HEK293 (cell line): ENCODE data around the gene UPK1A.

Experiments
- CTCF ChIA-PET: fragments of 350-600 bp; formaldehyde crosslinking; extraction: SDS; loops from one replicate; lab custom pipeline; 2021; ENCODE audit warnings: antibody characterized with exemption; lab: Yijun Ruan, JAX
- POLR2A ChIA-PET: fragments of 300-600 bp; formaldehyde crosslinking; extraction: SDS; loops from one replicate; lab custom pipeline; 2020; ENCODE audit warnings: antibody characterized with exemption, inconsistent platforms; lab: Yijun Ruan, JAX
- H3K27ac ChIP-seq: fragments of 200-500 bp; sonication (Bioruptor generic); 2 replicates; pipeline ENCODE4 v1.5.1; 2014; ENCODE audit warnings: low read depth, low read length, control low read depth, inconsistent platforms; ENCODE audit errors: extremely low read depth
- H3K36me3 ChIP-seq, 2 experiments: fragments of 200-500 bp in 1 of 2; sonication (Bioruptor generic) in 1 of 2; 1 replicate in 1 of 2; 2 replicates in 1 of 2; pipeline ENCODE4 v1.5.1; 2014 to 2017; ENCODE audit warnings: inconsistent platforms in 2 of 2, low read length in 2 of 2; ENCODE audit not compliant: control insufficient read depth in 2 of 2, insufficient read depth in 1 of 2
- H3K4me1 ChIP-seq: fragments of 200-500 bp; sonication (Bioruptor generic); 2 replicates; pipeline ENCODE4 v1.5.1; 2014; ENCODE audit warnings: mild to moderate bottlenecking, low read length, inconsistent platforms; ENCODE audit not compliant: control insufficient read depth, insufficient read depth
- H3K4me3 ChIP-seq: 2 replicates; pipeline ENCODE4 v1.5.1; 2011; ENCODE audit warnings: low read depth, mild to moderate bottlenecking, control low read depth, low read length, moderate library complexity
- H3K9me3 ChIP-seq: fragments of 200-500 bp; sonication (Bioruptor generic); 2 replicates; pipeline ENCODE4 v1.5.1; 2014; ENCODE audit warnings: low read depth, low read length, inconsistent platforms; ENCODE audit not compliant: control insufficient read depth, insufficient read depth
- CTCF ChIP-seq: fragments of 450-650 bp; formaldehyde crosslinking; IDR thresholded peaks from 2 replicates; pipeline ENCODE4 v1.5.1; 2016; ENCODE audit warnings: missing biosample characterization, missing genetic modification characterization
- GLI2 ChIP-seq: fragments of 450-650 bp; formaldehyde crosslinking; IDR thresholded peaks from 2 replicates; pipeline ENCODE4; 2017; ENCODE audit warnings: missing biosample characterization, missing genetic modification characterization, low read depth, borderline replicate concordance
- HOXA7 ChIP-seq: sonication (generic); formaldehyde crosslinking; IDR thresholded peaks from 2 replicates; pipeline ENCODE4 v1.8.1; 2022; ENCODE audit warnings: missing genetic modification reagents, borderline replicate concordance
- ZNF133 ChIP-seq: fragments of 450-650 bp; formaldehyde crosslinking; IDR thresholded peaks from 2 replicates; pipeline ENCODE4 v1.5.1; 2016; ENCODE audit warnings: missing biosample characterization, missing genetic modification characterization
- ZNF169 ChIP-seq: fragments of 450-650 bp; formaldehyde crosslinking; IDR thresholded peaks from 2 replicates; pipeline ENCODE4 v1.5.1; 2016; ENCODE audit warnings: missing biosample characterization, missing genetic modification characterization
- ZNF223 ChIP-seq: fragments of 450-650 bp; formaldehyde crosslinking; IDR thresholded peaks from 2 replicates; pipeline ENCODE4 v1.5.1; 2016; ENCODE audit warnings: missing biosample characterization, missing genetic modification characterization
- ZNF362 ChIP-seq: fragments of 450-650 bp; formaldehyde crosslinking; IDR thresholded peaks from 2 replicates; pipeline ENCODE4 v1.5.1; 2016; ENCODE audit warnings: missing biosample characterization, missing genetic modification characterization
- ZNF394 ChIP-seq: fragments of 450-650 bp; formaldehyde crosslinking; IDR thresholded peaks from 2 replicates; pipeline ENCODE4 v1.5.1; 2016; ENCODE audit warnings: missing biosample characterization, missing genetic modification characterization, mild to moderate bottlenecking, moderate library complexity, borderline replicate concordance
- ZNF398 ChIP-seq: fragments of 450-650 bp; formaldehyde crosslinking; IDR thresholded peaks from 2 replicates; pipeline ENCODE4 v1.5.1; 2017; ENCODE audit warnings: missing biosample characterization, missing genetic modification characterization
- ZNF561 ChIP-seq: fragments of 450-650 bp; IDR thresholded peaks from 2 replicates; pipeline ENCODE4 v1.5.1; 2018; ENCODE audit warnings: missing biosample characterization, missing genetic modification characterization, borderline replicate concordance
- ZNF610 ChIP-seq: fragments of 450-650 bp; formaldehyde crosslinking; IDR thresholded peaks from 2 replicates; pipeline ENCODE4 v1.5.1; 2016; ENCODE audit warnings: missing biosample characterization, missing genetic modification characterization, borderline replicate concordance
- ZNF621 ChIP-seq: fragments of 450-650 bp; formaldehyde crosslinking; IDR thresholded peaks from 2 replicates; pipeline ENCODE4 v1.5.1; 2017; ENCODE audit warnings: missing biosample characterization, missing genetic modification characterization
- ZNF670 ChIP-seq: fragments of 450-650 bp; formaldehyde crosslinking; IDR thresholded peaks from 2 replicates; pipeline ENCODE4 v1.5.1; 2016; ENCODE audit warnings: missing biosample characterization, missing genetic modification characterization, low read depth
- ZNF677 ChIP-seq: fragments of 450-650 bp; IDR thresholded peaks from 2 replicates; pipeline ENCODE4 v1.5.0; 2018; ENCODE audit warnings: missing biosample characterization, mild to moderate bottlenecking, missing genetic modification characterization, moderate library complexity
- ZNF707 ChIP-seq: fragments of 450-650 bp; formaldehyde crosslinking; IDR thresholded peaks from 2 replicates; pipeline ENCODE4 v1.5.1; 2016; ENCODE audit warnings: missing biosample characterization, missing genetic modification characterization
- ZNF768 ChIP-seq: fragments of 450-650 bp; formaldehyde crosslinking; IDR thresholded peaks from 2 replicates; pipeline ENCODE4 v1.5.1; 2018; ENCODE audit warnings: missing biosample characterization, mild to moderate bottlenecking, missing genetic modification characterization
- ZNF785 ChIP-seq: fragments of 450-650 bp; formaldehyde crosslinking; IDR thresholded peaks from 2 replicates; pipeline ENCODE4 v1.5.1; 2016; ENCODE audit warnings: missing biosample characterization, missing genetic modification characterization
- ZNF843 ChIP-seq: fragments of 450-650 bp; formaldehyde crosslinking; IDR thresholded peaks from 2 replicates; pipeline ENCODE4 v1.5.1; 2016; ENCODE audit warnings: missing biosample characterization, missing genetic modification characterization
- ZSCAN23 ChIP-seq: fragments of 450-650 bp; formaldehyde crosslinking; IDR thresholded peaks from 2 replicates; pipeline ENCODE4 v1.5.1; 2016; ENCODE audit warnings: missing biosample characterization, missing genetic modification characterization

The UPK1A gene

GRCh38 chr19:35713904-35714495, 47.7 kb downstream of the UPK1A start:
- CTCF ChIA-PET, result interaction anchor here (0.6 to 6.0 kb wide), 9 partner anchors 10 to 360 kb away, joined by 3 to 119 read pairs (median 6); partner anchors contain the start of gene ZBTB32
- Histone ChIP-seq H3K36me3 (no peaks in the 10 kb centered on the region; a peak in 1 of 3 replicates), H3K4me1 (peaks cover 17% of the 10 kb centered on the region), H3K27ac (no peak overlapping the region), H3K9me3 (no peaks in the 10 kb centered on the region), H3K4me3 (no peak overlapping the region)
- POLR2A ChIA-PET, result interaction anchor here (1.1 to 3.9 kb wide), 8 partner anchors 9 to 217 kb away, joined by 3 to 38 read pairs (median 4); partner anchors contain the start of genes LIN37, PSENEN, U2AF1L4 and ZBTB32
- TF ChIP-seq ZNF670 (tag by site-specific recombination), result no peak
- no peak for TF ChIP-seq ZNF561
- TF ChIP-seq ZNF785 (tag by site-specific recombination), result no peak
- TF ChIP-seq ZNF398, result no peak
- TF ChIP-seq ZNF223 (tag by site-specific recombination), result no peak
- TF ChIP-seq ZNF362 (tag by site-specific recombination), result no peak
- TF ChIP-seq ZSCAN23 (tag by site-specific recombination), result no peak
- no peak for TF ChIP-seq GLI2 (tag by site-specific recombination)
- TF ChIP-seq ZNF394, result no peak
- TF ChIP-seq ZNF677 (tag by site-specific recombination), result no peak
- TF ChIP-seq ZNF169 (tag by site-specific recombination), result no peak
- TF ChIP-seq ZNF843 (tag by site-specific recombination), result no peak
- TF ChIP-seq ZNF768 (tag by site-specific recombination), result no peak
- TF ChIP-seq HOXA7, result no peak
- TF ChIP-seq ZNF133, result no peak
- TF ChIP-seq ZNF707 (tag by site-specific recombination), result no peak
- no peak for TF ChIP-seq ZNF621

- TF ChIP-seq CTCF, result peak; percentile 33; the same call in 1 of the 2 replicates
- TF ChIP-seq ZNF610 (tag by site-specific recombination), result no peak
- Histone ChIP-seq H3K27ac (no peak overlapping the region; the same call in 1 of the 2 replicates), H3K4me1 (peaks cover 23% of the 10 kb centered on the region), H3K4me3 (no peak overlapping the region), H3K9me3 (no peaks in the 10 kb centered on the region), H3K36me3 (peaks cover 4 to 6% of the 10 kb centered on the region in 2 experiments; a peak in 2 of 3 replicates)
- ChIA-PET CTCF (interaction anchor here (0.6 to 6.0 kb wide), 11 partner anchors 11 to 361 kb away, joined by 3 to 119 read pairs (median 4); partner anchors contain the start of genes LIN37 and ZBTB32), POLR2A (interaction anchor here (1.1 to 2.2 kb wide), 4 partner anchors 13 to 155 kb away, joined by 4 to 6 read pairs (median 5); partner anchors contain the start of gene LIN37)
These were observed 48.5 kb downstream of the UPK1A start for GRCh38 chr19:35714601-35715354.
